Activated T-cell treated with anti-CD3 and anti-CD28 coated beads, Interleukin-2, amount 50 U/mL, for 48 hours (primary cell): Measurements from ENCODE around the gene PLG.
"Not testable (repeated sequence)": the region's sequence is repeated elsewhere in the genome, so short reads cannot be mapped to it uniquely, and the experiment has no call there.

ENCODE experiments used
- DNase-seq, 2 experiments: peaks; one replicate each; pipeline ENCODE4 v3.0.0-alpha.2; 2020

The PLG gene

GRCh38 chr6:160780656-160781055, 78.6 kb downstream of the PLG start:
- not testable (repeated sequence) for DNase-seq

GRCh38 chr6:160781298-160781697, 79.3 kb downstream of the PLG start:
- DNase-seq: no peak

- no peak for DNase-seq
These were observed 80.2 kb downstream of the PLG start for GRCh38 chr6:160782228-160782627.

GRCh38 chr6:160783741-160784140, 81.7 kb downstream of the PLG start:
- no peak for DNase-seq

- not testable (repeated sequence) for DNase-seq
These were observed 86.1 kb downstream of the PLG start for GRCh38 chr6:160788126-160788525.

GRCh38 chr6:160788806-160789205, 86.8 kb downstream of the PLG start:
- DNase-seq: no peak

- no peak for DNase-seq
These were observed 87.4 kb downstream of the PLG start for GRCh38 chr6:160789263-160790027.

GRCh38 chr6:160790028-160790792, 88.2 kb downstream of the PLG start:
- DNase-seq: no peak

GRCh38 chr6:160791459-160791858, 89.4 kb downstream of the PLG start:
- no peak for DNase-seq

- DNase-seq: no peak
These were observed 90.0 kb downstream of the PLG start for GRCh38 chr6:160791981-160792418.

- DNase-seq: no peak
These were observed 90.7 kb downstream of the PLG start for GRCh38 chr6:160792708-160793107.

GRCh38 chr6:160793652-160794051, 91.6 kb downstream of the PLG start:
- DNase-seq: no peak

GRCh38 chr6:160795721-160796120, 93.7 kb downstream of the PLG start:
- DNase-seq: no peak

GRCh38 chr6:160798625-160799024, 96.6 kb downstream of the PLG start:
- no peak for DNase-seq

- DNase-seq: no peak
These were observed 97.9 kb downstream of the PLG start for GRCh38 chr6:160799801-160800506.

- DNase-seq: no peak
These were observed 99.4 kb downstream of the PLG start for GRCh38 chr6:160801418-160801817.

- not testable (repeated sequence) for DNase-seq
These were observed 100.0 kb downstream of the PLG start for GRCh38 chr6:160802049-160802448.
